ENCODE data around the gene SATB2.

Gene SATB2

DNA sequence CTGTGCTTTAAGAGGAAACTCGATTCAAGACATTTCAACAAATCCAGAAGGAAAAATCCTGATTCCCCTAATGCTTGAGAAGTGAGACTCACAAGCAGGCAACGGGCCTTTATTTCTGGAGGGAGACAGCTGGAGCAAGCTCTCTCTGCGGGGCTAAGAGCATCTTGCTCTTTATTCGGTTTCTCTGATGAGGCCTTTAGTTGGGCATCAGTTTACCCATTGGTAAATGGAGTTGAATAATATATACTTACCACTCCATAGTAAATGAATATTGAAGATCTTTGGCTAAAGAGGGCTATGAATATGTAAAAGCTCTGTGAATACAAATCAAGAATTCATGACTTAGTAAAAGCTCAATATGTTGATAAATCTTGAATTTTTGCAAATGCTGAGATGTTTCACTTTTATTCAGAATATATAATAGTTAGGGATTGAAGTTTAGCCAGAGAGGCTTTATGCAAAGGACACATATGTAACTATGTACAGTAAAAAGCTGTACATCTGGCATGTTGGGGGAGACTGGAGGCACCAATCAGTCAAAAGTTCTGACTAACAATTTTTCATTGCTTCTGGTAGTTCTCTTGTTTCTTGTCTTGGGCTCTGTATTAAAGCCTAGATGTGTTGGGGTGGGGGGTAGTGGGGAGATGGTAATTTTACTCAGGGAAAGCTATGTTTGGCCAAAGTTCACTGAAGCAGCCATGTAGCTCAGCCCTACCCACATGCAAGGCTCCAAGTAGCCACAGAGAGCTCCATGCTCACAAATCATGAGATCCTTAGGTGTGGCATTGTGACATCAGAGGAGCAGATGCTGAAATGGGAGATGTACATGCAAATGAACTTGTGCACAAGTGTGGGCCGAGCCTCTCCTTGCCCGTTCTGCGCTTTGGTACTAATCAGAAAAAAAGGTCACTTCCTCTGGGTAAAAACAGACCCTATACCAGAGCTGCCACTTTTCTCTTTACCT is 200.2 kb downstream of the SATB2 start:
- Histone ChIP-seq H3K9me3 (ENCODE audit: control insufficient read depth in 2 of 2, low read length in 2 of 2) (peaks cover 4 to 5% of the 10 kb centered on the region in 2 donors), H3K4me3 (ENCODE audit: low read length in 2 of 2) (no peak overlapping the region), H3K36me3 (ENCODE audit: control insufficient read depth in 2 of 2, insufficient read depth in 2 of 2, low read length in 2 of 2) (no peaks in the 10 kb centered on the region), H3K9ac (ENCODE audit: low read length in 2 of 2) (no peak overlapping the region), H3K4me1 (ENCODE audit: control insufficient read depth, insufficient read depth, low read length) (no peaks in the 10 kb centered on the region), H3K27me3 (ENCODE audit: control insufficient read depth in 1 of 2, insufficient read depth in 2 of 2, low read length in 2 of 2) (no peaks in the 10 kb centered on the region), H3K27ac (ENCODE audit: low read length) (no peak overlapping the region)

DNA sequence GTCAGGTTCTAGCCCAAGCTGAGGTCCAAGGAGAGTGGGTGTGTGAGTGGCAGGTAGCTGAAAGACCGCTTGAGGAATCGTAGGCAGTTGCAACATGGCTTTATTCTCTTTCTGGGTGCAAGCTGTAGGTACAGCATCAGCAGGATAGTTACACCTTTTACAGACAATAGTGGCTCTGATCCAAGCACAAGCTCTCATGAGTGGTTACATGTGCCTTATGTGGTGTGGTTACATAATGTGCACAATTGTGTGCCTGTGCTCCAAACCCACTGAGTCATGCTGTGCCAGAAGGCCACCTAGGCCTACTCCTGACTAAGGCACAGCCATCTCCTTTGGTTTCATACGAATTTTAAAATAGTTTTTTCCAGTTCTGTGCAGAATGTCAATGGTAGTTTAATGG is 227.6 kb downstream of the SATB2 start:
- Histone ChIP-seq H3K36me3 (ENCODE audit: control insufficient read depth in 2 of 2, insufficient read depth in 2 of 2, low read length in 2 of 2) (no peaks in the 10 kb centered on the region), H3K27ac (ENCODE audit: low read length) (no peak overlapping the region), H3K4me1 (ENCODE audit: control insufficient read depth, insufficient read depth, low read length) (no peaks in the 10 kb centered on the region), H3K9ac (ENCODE audit: low read length in 2 of 2) (no peak overlapping the region), H3K4me3 (ENCODE audit: low read length in 2 of 2) (no peak overlapping the region), H3K27me3 (ENCODE audit: control insufficient read depth in 1 of 2, insufficient read depth in 2 of 2, low read length in 2 of 2) (no peaks in the 10 kb centered on the region), H3K9me3 (ENCODE audit: control insufficient read depth in 2 of 2, low read length in 2 of 2) (no peaks in the 10 kb centered on the region)

DNA sequence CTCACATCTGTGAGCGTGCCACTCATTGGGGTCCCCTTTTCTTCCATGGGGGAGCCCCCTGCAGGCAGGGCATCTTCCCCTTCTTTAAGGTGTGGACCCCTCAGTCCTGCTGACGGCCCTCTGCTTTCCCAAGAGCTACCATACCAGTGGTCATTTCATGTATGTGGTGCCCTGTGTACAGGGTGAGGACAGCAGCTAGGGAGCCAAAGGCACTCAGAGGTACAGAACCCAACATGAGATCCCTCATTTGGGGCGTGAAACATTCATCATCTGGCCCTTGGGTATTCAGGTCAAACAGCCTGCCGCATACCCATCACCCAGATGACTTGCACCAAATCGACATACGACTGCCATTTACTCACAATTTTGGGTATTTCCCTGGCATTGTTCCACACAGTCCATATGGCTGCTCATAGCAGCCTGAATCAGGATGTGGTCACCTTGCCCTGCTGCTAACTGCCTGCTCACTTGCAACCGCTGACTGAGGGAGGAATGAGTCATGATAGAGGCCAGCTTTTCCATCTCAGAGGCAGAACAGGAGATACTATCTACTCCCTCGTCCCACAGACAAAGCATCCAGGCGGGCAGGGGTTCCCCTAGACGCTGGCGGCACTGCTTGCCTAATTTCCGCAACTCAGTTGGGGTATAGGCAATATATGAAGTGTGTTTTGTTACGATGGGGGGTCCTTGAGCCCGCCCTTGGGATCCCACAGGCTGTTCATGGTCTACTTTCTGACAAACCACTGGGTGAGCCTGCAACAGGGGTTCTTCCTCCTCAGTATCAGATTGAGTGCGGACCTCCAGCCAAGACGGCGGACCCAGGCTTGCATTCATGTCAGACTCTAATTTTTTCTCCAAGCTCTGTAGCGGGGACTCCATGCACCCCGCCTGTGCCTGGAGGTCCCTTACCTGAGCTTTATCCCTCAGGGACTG is 228.6 kb downstream of the SATB2 start:
- H3K4me1 ChIP-seq (ENCODE audit: control insufficient read depth, insufficient read depth, low read length), result no peaks in the 10 kb centered on the region

DNA sequence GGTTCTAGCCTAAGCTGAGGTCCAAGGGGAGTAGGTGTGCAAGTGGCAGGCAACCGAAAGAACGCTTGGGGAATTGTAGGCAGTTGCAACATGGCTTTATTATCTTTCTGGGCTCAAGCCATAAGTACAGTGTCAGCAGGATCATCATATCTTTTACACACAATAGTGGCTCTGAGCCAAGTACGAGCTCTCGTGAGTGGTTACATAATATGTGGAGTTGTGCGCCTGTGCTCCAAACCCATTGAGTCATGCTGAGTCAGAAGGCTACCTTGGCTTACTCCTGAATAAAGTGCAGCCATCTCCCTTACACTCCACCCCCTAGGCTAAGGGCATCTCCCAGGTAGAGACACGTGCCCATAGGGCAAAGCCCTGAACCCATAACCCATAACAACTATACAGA is 233.9 kb downstream of the SATB2 start:
- Histone ChIP-seq H3K36me3 (ENCODE audit: control insufficient read depth in 2 of 2, insufficient read depth in 2 of 2, low read length in 2 of 2) (no peaks in the 10 kb centered on the region), H3K4me3 (ENCODE audit: low read length in 2 of 2) (no peak overlapping the region), H3K9ac (ENCODE audit: low read length in 2 of 2) (no peak overlapping the region), H3K27me3 (ENCODE audit: control insufficient read depth in 1 of 2, insufficient read depth in 2 of 2, low read length in 2 of 2) (no peaks in the 10 kb centered on the region), H3K4me1 (ENCODE audit: control insufficient read depth, insufficient read depth, low read length) (no peaks in the 10 kb centered on the region), H3K9me3 (ENCODE audit: control insufficient read depth in 2 of 2, low read length in 2 of 2) (peaks cover 0 to 4% of the 10 kb centered on the region in 2 donors), H3K27ac (ENCODE audit: low read length) (no peak overlapping the region)

More for the DNA sequence above, 228.6 kb downstream of the SATB2 start:
- Histone ChIP-seq H3K4me3 (ENCODE audit: low read length in 2 of 2) (no peak overlapping the region), H3K27me3 (ENCODE audit: control insufficient read depth in 1 of 2, insufficient read depth in 2 of 2, low read length in 2 of 2) (no peaks in the 10 kb centered on the region), H3K9me3 (ENCODE audit: control insufficient read depth in 2 of 2, low read length in 2 of 2) (peaks cover 0 to 2% of the 10 kb centered on the region in 2 donors), H3K27ac (ENCODE audit: low read length) (no peak overlapping the region), H3K36me3 (ENCODE audit: control insufficient read depth in 2 of 2, insufficient read depth in 2 of 2, low read length in 2 of 2) (no peaks in the 10 kb centered on the region), H3K9ac (ENCODE audit: low read length in 2 of 2) (no peak overlapping the region)

DNA sequence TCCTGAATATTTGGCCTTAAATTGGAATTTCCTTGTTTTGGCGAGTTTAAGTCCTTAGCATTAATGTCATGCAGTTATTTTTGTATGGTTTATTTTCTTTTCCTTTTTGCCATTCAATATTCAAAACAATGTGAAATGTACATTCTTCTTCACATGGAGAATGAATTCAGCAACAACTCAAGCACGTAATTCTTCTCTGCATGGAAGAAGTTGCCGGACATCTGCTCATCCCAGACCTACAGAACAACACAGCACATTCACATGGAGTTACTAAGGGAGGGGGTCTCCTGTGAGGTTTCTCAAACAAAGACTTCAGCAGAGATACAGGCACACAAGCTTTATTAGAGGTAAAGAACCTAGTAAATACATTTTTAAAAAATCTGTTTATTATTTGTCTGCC is 236.8 kb downstream of the SATB2 start:
- Histone ChIP-seq H3K4me1 (ENCODE audit: control insufficient read depth, insufficient read depth, low read length) (no peaks in the 10 kb centered on the region), H3K27me3 (ENCODE audit: control insufficient read depth in 1 of 2, insufficient read depth in 2 of 2, low read length in 2 of 2) (no peaks in the 10 kb centered on the region), H3K9me3 (ENCODE audit: control insufficient read depth in 2 of 2, low read length in 2 of 2) (peaks cover 0 to 6% of the 10 kb centered on the region in 2 donors), H3K9ac (ENCODE audit: low read length in 2 of 2) (no peak overlapping the region), H3K36me3 (ENCODE audit: control insufficient read depth in 2 of 2, insufficient read depth in 2 of 2, low read length in 2 of 2) (no peaks in the 10 kb centered on the region), H3K4me3 (ENCODE audit: low read length in 2 of 2) (no peak overlapping the region), H3K27ac (ENCODE audit: low read length) (no peak overlapping the region)

DNA sequence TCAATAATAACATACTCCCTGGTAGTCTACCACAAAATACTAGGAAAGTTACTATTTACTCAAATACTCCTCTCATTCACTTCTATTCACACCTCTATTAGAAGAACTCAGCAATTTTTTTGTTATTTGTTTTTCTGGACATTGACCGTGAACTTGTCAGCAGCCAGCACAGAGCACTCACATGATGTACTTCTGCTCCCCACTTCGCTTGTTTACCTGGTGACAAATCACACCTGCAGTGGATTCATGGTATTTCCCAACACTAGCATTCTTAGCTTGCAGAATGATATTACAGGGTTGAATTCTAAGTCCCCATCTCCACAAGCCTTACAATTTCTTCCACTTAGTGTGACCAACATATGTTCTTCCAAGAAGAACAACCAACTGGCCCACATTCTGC is 238.2 kb downstream of the SATB2 start:
- Histone ChIP-seq H3K4me1 (ENCODE audit: control insufficient read depth, insufficient read depth, low read length) (no peaks in the 10 kb centered on the region), H3K36me3 (ENCODE audit: control insufficient read depth in 2 of 2, insufficient read depth in 2 of 2, low read length in 2 of 2) (no peaks in the 10 kb centered on the region), H3K9ac (ENCODE audit: low read length in 2 of 2) (no peak overlapping the region), H3K4me3 (ENCODE audit: low read length in 2 of 2) (no peak overlapping the region), H3K27ac (ENCODE audit: low read length) (no peak overlapping the region), H3K9me3 (ENCODE audit: control insufficient read depth in 2 of 2, low read length in 2 of 2) (peaks cover 0 to 6% of the 10 kb centered on the region in 2 donors), H3K27me3 (ENCODE audit: control insufficient read depth in 1 of 2, insufficient read depth in 2 of 2, low read length in 2 of 2) (no peaks in the 10 kb centered on the region)
